Fibroblast of lung (primary cell): Measurements from ENCODE around the gene KRT27. TPM values are rescaled to one million over a fixed set of nuclear protein-coding genes. Genes with fewer than 3 reads are reported as not detected.
"Not testable (repeated sequence)": the region's sequence is repeated elsewhere in the genome, so short reads cannot be mapped to it uniquely, and the experiment has no call there.

Source experiments
- DNase-seq, 2 donors: peaks; one replicate each; pipeline versions ENCODE4 v3.0.0 to v3.0.0-alpha.2; 2010; ENCODE audit warnings: low read depth in 2 of 2
- H2AFZ ChIP-seq: 2 replicates; pipeline ENCODE4 v1.5.1; 2012; ENCODE audit warnings: low read length, control low read depth, inconsistent platforms
- H3K27ac ChIP-seq: 2 replicates; pipeline ENCODE4 v1.5.1; 2011; ENCODE audit warnings: low read length, control low read depth; ENCODE audit not compliant: insufficient read depth
- H3K27me3 ChIP-seq: 2 replicates; pipeline ENCODE4 v1.5.1; 2011; ENCODE audit warnings: mild to moderate bottlenecking, low read length; ENCODE audit not compliant: control insufficient read depth, insufficient read depth
- H3K36me3 ChIP-seq: 2 replicates; pipeline ENCODE4 v1.5.1; 2011; ENCODE audit warnings: low read length; ENCODE audit not compliant: control insufficient read depth, insufficient read depth
- H3K4me1 ChIP-seq: 2 replicates; pipeline ENCODE4 v1.5.1; 2011; ENCODE audit warnings: low read length; ENCODE audit not compliant: control insufficient read depth, insufficient read depth; ENCODE audit errors: extremely low read depth
- H3K4me2 ChIP-seq: 2 replicates; pipeline ENCODE4 v1.5.1; 2011; ENCODE audit warnings: low read length, control low read depth; ENCODE audit not compliant: insufficient read depth; ENCODE audit errors: extremely low read depth
- H3K4me3 ChIP-seq, 4 experiments: fragments of 200-600 bp in 1 of 4; sonication (generic) in 1 of 4; replicated peaks in 1 of 4; 2 replicates each; pipeline ENCODE4 v1.5.1; 2011 to 2016; ENCODE audit warnings: low read length in 4 of 4, low read depth in 3 of 4, mild to moderate bottlenecking in 3 of 4, control low read depth in 2 of 4, inconsistent platforms in 1 of 4, mixed read lengths in 1 of 4; ENCODE audit not compliant: insufficient read depth in 1 of 4; ENCODE audit errors: control extremely low read depth in 1 of 4
- H3K79me2 ChIP-seq: 2 replicates; pipeline ENCODE4 v1.5.1; 2012; ENCODE audit warnings: mild to moderate bottlenecking, low read length, inconsistent platforms; ENCODE audit not compliant: control insufficient read depth, insufficient read depth
- H3K9ac ChIP-seq: 2 replicates; pipeline ENCODE4 v1.5.1; 2011; ENCODE audit warnings: mild to moderate bottlenecking, low read length, control low read depth; ENCODE audit not compliant: insufficient read depth
- H3K9me3 ChIP-seq: 2 replicates; pipeline ENCODE4 v1.5.1; 2012; ENCODE audit warnings: low read depth, low read length; ENCODE audit not compliant: control insufficient read depth, insufficient read depth
- H4K20me1 ChIP-seq: 2 replicates; pipeline ENCODE4 v1.5.1; 2011; ENCODE audit warnings: low read length; ENCODE audit not compliant: control insufficient read depth, insufficient read depth; ENCODE audit errors: extremely low read depth
- CTCF ChIP-seq, 2 donors: IDR thresholded peaks in 1 of 2; conservative IDR thresholded peaks in 1 of 2; 1 replicate in 1 of 2; 2 replicates in 1 of 2; pipeline ENCODE4 v1.5.1; 2011 to 2012; ENCODE audit warnings: low read length in 2 of 2, control low read depth in 1 of 2, inconsistent platforms in 1 of 2, low read depth in 1 of 2, mild to moderate bottlenecking in 1 of 2
- EZH2 ChIP-seq: IDR thresholded peaks from 2 replicates; pipeline ENCODE4 v1.5.1; 2012; ENCODE audit warnings: low read length, control low read depth, mild to moderate bottlenecking; ENCODE audit errors: missing control alignments
- polyA plus RNA-seq, 2 donors: library from polyadenylated mRNA; depleted of rRNA in 1 of 2; stranded (reverse) in 1 of 2; unstranded in 1 of 2; fragments of >200 nt; gene quantifications; 2 replicates each; pipeline ENCODE4 v1.2.1, GENCODE V29; 2011 to 2012; ENCODE audit warnings: missing spikeins in 1 of 2
- total RNA-seq: library from RNA; depleted of rRNA; stranded (reverse); fragments of >200 nt; gene quantifications from 2 replicates; pipeline ENCODE4 v1.2.1, GENCODE V29; 2014

KRT27 gene
- total and polyA plus RNA-seq, 2 donors (not counting 1 experiment from before 2014, with no cell fraction given), result not detected

- Histone ChIP-seq H4K20me1 (no peaks in the 10 kb centered on the region), H3K36me3 (no peaks in the 10 kb centered on the region), H3K9me3 (no peaks in the 10 kb centered on the region), H3K27ac (no peak overlapping the region), H3K4me1 (no peaks in the 10 kb centered on the region), H3K9ac (no peak overlapping the region), H3K4me2 (no peak overlapping the region), H3K79me2 (peaks cover 3% of the 10 kb centered on the region), H3K4me3 (no peak overlapping the region), H2AFZ (no peak overlapping the region), H3K27me3 (peaks cover under 1% of the 10 kb centered on the region)
- DNase-seq, result no peak
- no peak for TF ChIP-seq CTCF (conservative IDR thresholded peaks at IDR 0.05 in 1 of 2, IDR thresholded peaks at IDR 0.05 in 1 of 2; ENCODE audit: low read depth in 1 of 2, low read length in 2 of 2)
- no peak for TF ChIP-seq EZH2
Observed at GRCh38 chr17:40817103-40817682, 34.8 kb upstream of the KRT27 start.

- Histone ChIP-seq H3K27me3 (peaks cover 2% of the 10 kb centered on the region), H3K9me3 (no peaks in the 10 kb centered on the region), H3K4me3 (no peak overlapping the region), H3K79me2 (peaks cover 3% of the 10 kb centered on the region), H3K4me1 (no peaks in the 10 kb centered on the region), H4K20me1 (no peaks in the 10 kb centered on the region), H3K27ac (no peak overlapping the region), H3K36me3 (no peaks in the 10 kb centered on the region), H2AFZ (no peak overlapping the region), H3K9ac (no peak overlapping the region), H3K4me2 (no peak overlapping the region)
- no peak for DNase-seq
- no peak for TF ChIP-seq CTCF (conservative IDR thresholded peaks at IDR 0.05 in 1 of 2, IDR thresholded peaks at IDR 0.05 in 1 of 2; ENCODE audit: low read depth in 1 of 2, low read length in 2 of 2)
- no peak for TF ChIP-seq EZH2
Observed at GRCh38 chr17:40816569-40816968, 34.2 kb upstream of the KRT27 start.

- Histone ChIP-seq H3K36me3 (no peaks in the 10 kb centered on the region), H3K9me3 (no peaks in the 10 kb centered on the region), H3K79me2 (peaks cover 3% of the 10 kb centered on the region), H3K27ac (no peak overlapping the region), H2AFZ (no peak overlapping the region), H3K9ac (no peak overlapping the region), H3K4me2 (no peak overlapping the region), H3K4me3 (no peak overlapping the region), H3K27me3 (peaks cover 3% of the 10 kb centered on the region), H3K4me1 (no peaks in the 10 kb centered on the region), H4K20me1 (no peaks in the 10 kb centered on the region)
- TF ChIP-seq CTCF (conservative IDR thresholded peaks at IDR 0.05 in 1 of 2, IDR thresholded peaks at IDR 0.05 in 1 of 2; ENCODE audit: low read depth in 1 of 2, low read length in 2 of 2), result no peak
- TF ChIP-seq EZH2, result no peak
- no peak for DNase-seq
Observed at GRCh38 chr17:40815381-40815780, 33.0 kb upstream of the KRT27 start.

- not testable (repeated sequence) for DNase-seq, H3K4me3 ChIP-seq, H3K9ac ChIP-seq, H3K27ac ChIP-seq, H3K27me3 ChIP-seq, H3K9me3 ChIP-seq, H3K79me2 ChIP-seq, H2AFZ ChIP-seq, H3K36me3 ChIP-seq, H3K4me2 ChIP-seq, H3K4me1 ChIP-seq, H4K20me1 ChIP-seq
Observed at GRCh38 chr17:40814657-40815056, 32.3 kb upstream of the KRT27 start.
